Neural cell (in vitro differentiated cells): Measurements from ENCODE around the gene PAK4.

Source experiments
- EP300 ChIP-seq: fragments of 450-650 bp; conservative IDR thresholded peaks from 2 replicates; pipeline ENCODE4 v1.6.1; 2014; ENCODE audit warnings: antibody characterized with exemption, mild to moderate bottlenecking, moderate library complexity; ENCODE audit not compliant: poor library complexity, severe bottlenecking
- EZH2 ChIP-seq: fragments of 200-600, 300-800 bp; shearing (Covaris generic), sonication (generic); IDR thresholded peaks from 2 replicates; pipeline ENCODE4 v1.6.1; 2014; ENCODE audit warnings: antibody characterized with exemption, low read length, borderline replicate concordance, mild to moderate bottlenecking; ENCODE audit not compliant: insufficient read depth, poor library complexity, severe bottlenecking
- MXI1 ChIP-seq: fragments of 450-650 bp; conservative IDR thresholded peaks from 2 replicates; pipeline ENCODE4 v1.6.1; 2014; ENCODE audit warnings: antibody characterized with exemption, mild to moderate bottlenecking; ENCODE audit not compliant: poor library complexity, severe bottlenecking
- POLR2AphosphoS5 ChIP-seq: IDR thresholded peaks from 2 replicates; pipeline ENCODE4 v1.6.1; 2012
- SMC3 ChIP-seq: fragments of 450-650 bp; conservative IDR thresholded peaks from 2 replicates; pipeline ENCODE4 v1.6.1; 2014; ENCODE audit warnings: antibody characterized with exemption, mild to moderate bottlenecking, moderate library complexity; ENCODE audit not compliant: poor library complexity
- TAF1 ChIP-seq: IDR thresholded peaks from 2 replicates; pipeline ENCODE4 v1.6.1; 2012; ENCODE audit warnings: low read depth
- TF ChIP-seq, protein P1 (sequence below): fragments of 450-650 bp; IDR thresholded peaks from 2 replicates; pipeline ENCODE4 v1.5.1; 2014; ENCODE audit warnings: antibody characterized with exemption, mild to moderate bottlenecking, moderate library complexity; ENCODE audit not compliant: poor library complexity, severe bottlenecking

DNA sequence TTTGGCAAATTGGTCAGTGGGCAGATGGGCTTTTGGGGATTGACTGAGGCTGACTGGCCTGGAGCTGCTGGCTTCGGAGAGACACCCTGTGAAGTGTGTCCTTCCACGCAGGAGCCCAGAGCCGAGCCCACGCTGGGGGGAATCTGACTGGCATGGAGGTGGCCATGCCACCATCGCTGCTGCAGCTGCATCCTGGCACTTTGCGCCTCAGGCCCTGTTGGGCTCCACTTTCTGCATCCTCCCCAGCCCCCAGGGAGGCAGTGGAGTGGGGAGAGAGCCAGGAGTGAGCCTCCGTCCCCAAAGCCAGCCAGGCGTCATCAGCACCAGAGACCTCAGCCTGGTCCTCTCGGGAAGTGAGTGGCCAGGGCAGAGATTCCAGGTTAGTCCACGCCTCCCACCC lies 54.2 kb downstream of the PAK4 start:
- TF ChIP-seq, protein P1, sequence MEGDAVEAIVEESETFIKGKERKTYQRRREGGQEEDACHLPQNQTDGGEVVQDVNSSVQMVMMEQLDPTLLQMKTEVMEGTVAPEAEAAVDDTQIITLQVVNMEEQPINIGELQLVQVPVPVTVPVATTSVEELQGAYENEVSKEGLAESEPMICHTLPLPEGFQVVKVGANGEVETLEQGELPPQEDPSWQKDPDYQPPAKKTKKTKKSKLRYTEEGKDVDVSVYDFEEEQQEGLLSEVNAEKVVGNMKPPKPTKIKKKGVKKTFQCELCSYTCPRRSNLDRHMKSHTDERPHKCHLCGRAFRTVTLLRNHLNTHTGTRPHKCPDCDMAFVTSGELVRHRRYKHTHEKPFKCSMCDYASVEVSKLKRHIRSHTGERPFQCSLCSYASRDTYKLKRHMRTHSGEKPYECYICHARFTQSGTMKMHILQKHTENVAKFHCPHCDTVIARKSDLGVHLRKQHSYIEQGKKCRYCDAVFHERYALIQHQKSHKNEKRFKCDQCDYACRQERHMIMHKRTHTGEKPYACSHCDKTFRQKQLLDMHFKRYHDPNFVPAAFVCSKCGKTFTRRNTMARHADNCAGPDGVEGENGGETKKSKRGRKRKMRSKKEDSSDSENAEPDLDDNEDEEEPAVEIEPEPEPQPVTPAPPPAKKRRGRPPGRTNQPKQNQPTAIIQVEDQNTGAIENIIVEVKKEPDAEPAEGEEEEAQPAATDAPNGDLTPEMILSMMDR = no peak
- TF ChIP-seq MXI1 = no peak
- TF ChIP-seq POLR2AphosphoS5 = no peak
- no peak for TF ChIP-seq SMC3
- TF ChIP-seq EP300 = no peak
- no peak for TF ChIP-seq TAF1
- TF ChIP-seq EZH2 = no peak
